ENCODE measurements around the gene SZT2.

- TF ChIP-seq CTCF (IDR thresholded peaks at IDR 0.05; ENCODE audit: poor library complexity) (no peak), EZH2 (IDR thresholded peaks at IDR 0.05; ENCODE audit: borderline replicate concordance) (no peak), EZH2phosphoT487 (IDR thresholded peaks at IDR 0.05; ENCODE audit: low read depth, severe bottlenecking, unreplicated experiment) (no peak)
Measured at GRCh38 chr1:43354936-43355335, 34.8 kb upstream of the SZT2 start.
